ENCODE results near the gene RHOH. TPM values are rescaled to one million over a fixed set of nuclear protein-coding genes. Genes with fewer than 3 reads are reported as not detected.

Gene RHOH
- total and polyA plus RNA-seq, 10 of the 15 experiments (the other 5 are each of a cell fraction or from before 2014, with no cell fraction given): 46.5 to 120 (median 57.9) TPM

DNA sequence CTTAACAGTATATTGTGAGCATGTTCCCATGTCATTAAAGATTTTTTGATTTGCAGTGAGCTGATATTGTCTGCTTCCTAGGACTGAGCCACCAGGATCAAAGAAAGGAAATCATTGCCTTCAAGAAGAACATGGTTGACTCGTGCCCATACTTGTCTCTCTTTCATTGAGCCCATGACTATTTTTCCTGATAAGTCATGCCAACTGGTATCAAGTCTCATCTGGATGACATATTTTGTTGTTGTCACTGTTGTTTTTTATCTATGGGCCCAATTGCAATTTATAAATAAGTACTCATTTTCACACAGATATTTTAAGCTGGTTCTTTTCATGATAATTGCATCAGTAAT, 10.2 kb upstream of the RHOH start (continued):
- TF ChIP-seq FOS (IDR thresholded peaks at IDR 0.05; ENCODE audit: borderline replicate concordance, extremely low read depth, insufficient read length) (no peak), PML (IDR thresholded peaks at IDR 0.05; ENCODE audit: low read length) (no peak), JUND (IDR thresholded peaks at IDR 0.05; ENCODE audit: low read depth, low read length) (no peak), PRDM15 (CRISPR knock-in tag; IDR thresholded peaks at IDR 0.05) (0 out of 2 replicates have a peak, but pooled peaks have one; percentile 6), SMARCA5 (IDR thresholded peaks at IDR 0.05) (0 out of 2 replicates have a peak, but pooled peaks have one; percentile 2), NBN (IDR thresholded peaks at IDR 0.05) (no peak), POLR2AphosphoS2 (IDR thresholded peaks at IDR 0.05; ENCODE audit: low read depth, low read length) (no peak), EP300 (IDR thresholded peaks at IDR 0.05; ENCODE audit: borderline replicate concordance in 1 of 2, control insufficient read depth in 1 of 2, low read depth in 2 of 2, low read length in 2 of 2) (0 out of 4 replicates have a peak, but pooled peaks of 1 of the 2 experiments have one; percentile 3), TARDBP (IDR thresholded peaks at IDR 0.05; ENCODE audit: borderline replicate concordance) (no peak), STAT1 (conservative IDR thresholded peaks at IDR 0.05) (no peak), YY1 (IDR thresholded peaks at IDR 0.05; ENCODE audit: low read depth, low read length) (no peak)
- TF ChIP-seq, protein P1, sequence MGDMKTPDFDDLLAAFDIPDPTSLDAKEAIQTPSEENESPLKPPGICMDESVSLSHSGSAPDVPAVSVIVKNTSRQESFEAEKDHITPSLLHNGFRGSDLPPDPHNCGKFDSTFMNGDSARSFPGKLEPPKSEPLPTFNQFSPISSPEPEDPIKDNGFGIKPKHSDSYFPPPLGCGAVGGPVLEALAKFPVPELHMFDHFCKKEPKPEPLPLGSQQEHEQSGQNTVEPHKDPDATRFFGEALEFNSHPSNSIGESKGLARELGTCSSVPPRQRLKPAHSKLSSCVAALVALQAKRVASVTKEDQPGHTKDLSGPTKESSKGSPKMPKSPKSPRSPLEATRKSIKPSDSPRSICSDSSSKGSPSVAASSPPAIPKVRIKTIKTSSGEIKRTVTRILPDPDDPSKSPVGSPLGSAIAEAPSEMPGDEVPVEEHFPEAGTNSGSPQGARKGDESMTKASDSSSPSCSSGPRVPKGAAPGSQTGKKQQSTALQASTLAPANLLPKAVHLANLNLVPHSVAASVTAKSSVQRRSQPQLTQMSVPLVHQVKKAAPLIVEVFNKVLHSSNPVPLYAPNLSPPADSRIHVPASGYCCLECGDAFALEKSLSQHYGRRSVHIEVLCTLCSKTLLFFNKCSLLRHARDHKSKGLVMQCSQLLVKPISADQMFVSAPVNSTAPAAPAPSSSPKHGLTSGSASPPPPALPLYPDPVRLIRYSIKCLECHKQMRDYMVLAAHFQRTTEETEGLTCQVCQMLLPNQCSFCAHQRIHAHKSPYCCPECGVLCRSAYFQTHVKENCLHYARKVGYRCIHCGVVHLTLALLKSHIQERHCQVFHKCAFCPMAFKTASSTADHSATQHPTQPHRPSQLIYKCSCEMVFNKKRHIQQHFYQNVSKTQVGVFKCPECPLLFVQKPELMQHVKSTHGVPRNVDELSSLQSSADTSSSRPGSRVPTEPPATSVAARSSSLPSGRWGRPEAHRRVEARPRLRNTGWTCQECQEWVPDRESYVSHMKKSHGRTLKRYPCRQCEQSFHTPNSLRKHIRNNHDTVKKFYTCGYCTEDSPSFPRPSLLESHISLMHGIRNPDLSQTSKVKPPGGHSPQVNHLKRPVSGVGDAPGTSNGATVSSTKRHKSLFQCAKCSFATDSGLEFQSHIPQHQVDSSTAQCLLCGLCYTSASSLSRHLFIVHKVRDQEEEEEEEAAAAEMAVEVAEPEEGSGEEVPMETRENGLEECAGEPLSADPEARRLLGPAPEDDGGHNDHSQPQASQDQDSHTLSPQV (IDR thresholded peaks at IDR 0.05): peak; percentile 63; the same call in 1 of the 2 replicates

Data from GM12878 (cell line).